ENCODE measurements around the gene CEP135. TPM values are rescaled to one million over a fixed set of nuclear protein-coding genes. Genes with fewer than 3 reads are reported as not detected.

CEP135 gene
- total and polyA plus RNA-seq, 8 donors: 1.3 to 4.3 (median 1.9) TPM

- Histone ChIP-seq H3K4me1 (no peaks in the 10 kb centered on the region), H3K36me3 (no peaks in the 10 kb centered on the region), H3K27me3 (no peaks in the 10 kb centered on the region), H3K4me3 (no peak overlapping the region), H3K27ac (no peak overlapping the region), H3K9me3 (no peaks in the 10 kb centered on the region)
- TF ChIP-seq, protein P1, sequence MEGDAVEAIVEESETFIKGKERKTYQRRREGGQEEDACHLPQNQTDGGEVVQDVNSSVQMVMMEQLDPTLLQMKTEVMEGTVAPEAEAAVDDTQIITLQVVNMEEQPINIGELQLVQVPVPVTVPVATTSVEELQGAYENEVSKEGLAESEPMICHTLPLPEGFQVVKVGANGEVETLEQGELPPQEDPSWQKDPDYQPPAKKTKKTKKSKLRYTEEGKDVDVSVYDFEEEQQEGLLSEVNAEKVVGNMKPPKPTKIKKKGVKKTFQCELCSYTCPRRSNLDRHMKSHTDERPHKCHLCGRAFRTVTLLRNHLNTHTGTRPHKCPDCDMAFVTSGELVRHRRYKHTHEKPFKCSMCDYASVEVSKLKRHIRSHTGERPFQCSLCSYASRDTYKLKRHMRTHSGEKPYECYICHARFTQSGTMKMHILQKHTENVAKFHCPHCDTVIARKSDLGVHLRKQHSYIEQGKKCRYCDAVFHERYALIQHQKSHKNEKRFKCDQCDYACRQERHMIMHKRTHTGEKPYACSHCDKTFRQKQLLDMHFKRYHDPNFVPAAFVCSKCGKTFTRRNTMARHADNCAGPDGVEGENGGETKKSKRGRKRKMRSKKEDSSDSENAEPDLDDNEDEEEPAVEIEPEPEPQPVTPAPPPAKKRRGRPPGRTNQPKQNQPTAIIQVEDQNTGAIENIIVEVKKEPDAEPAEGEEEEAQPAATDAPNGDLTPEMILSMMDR (IDR thresholded peaks at IDR 0.05): no peak
- FAIRE-seq: no peak
- intact Hi-C loops (cut with DNase I): no loop called here
- ATAC-seq: no peak
- DNase-seq: no peak
Observed at GRCh38 chr4:55989766-55990165, 41.0 kb downstream of the CEP135 start.

- TF ChIP-seq, protein P1 (IDR thresholded peaks at IDR 0.05): no peak
- H3K27ac ChIP-seq: no peak overlapping the region
- H3K4me1 ChIP-seq: no peaks in the 10 kb centered on the region
- FAIRE-seq (no peak), ATAC-seq (no peak), DNase-seq (no peak)
- intact Hi-C loops (cut with DNase I): no loop called here
- H3K4me3 ChIP-seq: no peak overlapping the region
- H3K27me3 ChIP-seq: no peaks in the 10 kb centered on the region
- H3K9me3 ChIP-seq: no peaks in the 10 kb centered on the region
- H3K36me3 ChIP-seq: no peaks in the 10 kb centered on the region
- 92 to 95% methylated on average over 3 of the region's 3 CpGs for WGBS, 2 donors
Observed at GRCh38 chr4:55993994-55994663, 45.4 kb downstream of the CEP135 start.

GRCh38 chr4:55996646-55997045 is 47.9 kb downstream of the CEP135 start:
- no peak for ATAC-seq
- Histone ChIP-seq H3K36me3 (peaks cover 0 to 11% (median 0%) of the 10 kb centered on the region in 3 donors), H3K27me3 (no peaks in the 10 kb centered on the region), H3K9me3 (no peaks in the 10 kb centered on the region), H3K27ac (no peak overlapping the region), H3K4me1 (no peaks in the 10 kb centered on the region), H3K4me3 (no peak overlapping the region)
- WGBS, 2 donors: 92 to 96% methylated on average over 2 of the region's 2 CpGs
- DNase-seq: no peak
- TF ChIP-seq, protein P1 (IDR thresholded peaks at IDR 0.05): no peak
- FAIRE-seq: no peak
- intact Hi-C loops (cut with DNase I): no loop called here

- no peaks in the 10 kb centered on the region for H3K27me3 ChIP-seq
- H3K4me1 ChIP-seq: no peaks in the 10 kb centered on the region
- H3K9me3 ChIP-seq: no peaks in the 10 kb centered on the region
- 93 to 95% methylated on average over 3 of the region's 3 CpGs for WGBS, 2 donors
- no peak overlapping the region for H3K4me3 ChIP-seq
- intact Hi-C loops (cut with DNase I): no loop called here
- DNase-seq (no peak), ATAC-seq (no peak), FAIRE-seq (no peak)
- H3K27ac ChIP-seq: no peak overlapping the region
- TF ChIP-seq, protein P1 (IDR thresholded peaks at IDR 0.05): no peak
- peaks cover 0 to 11% (median 0%) of the 10 kb centered on the region in 3 donors for H3K36me3 ChIP-seq
Observed at GRCh38 chr4:56003606-56004005, 54.9 kb downstream of the CEP135 start.

DNA sequence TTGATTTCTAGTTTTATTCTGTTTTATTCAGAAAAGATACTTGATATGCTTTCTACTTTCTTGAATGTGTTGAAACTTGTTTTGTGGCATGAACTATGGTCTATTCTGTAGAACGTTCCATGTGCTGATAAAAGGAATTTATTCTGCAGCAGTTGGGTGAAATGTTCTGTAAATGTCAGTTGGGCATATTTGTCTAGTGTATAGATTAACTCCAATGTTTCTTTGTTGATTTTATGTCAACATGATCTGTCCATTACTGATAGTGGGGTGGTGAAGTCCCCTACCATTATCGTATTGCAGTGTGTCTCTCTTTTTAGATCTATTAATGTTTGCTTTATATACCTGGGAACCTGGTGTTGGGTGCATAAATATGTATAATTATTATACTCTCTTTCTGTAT is 55.5 kb downstream of the CEP135 start:
- FAIRE-seq (no peak), DNase-seq (no peak), ATAC-seq (no peak)
- no peaks in the 10 kb centered on the region for H3K9me3 ChIP-seq
- no peaks in the 10 kb centered on the region for H3K4me1 ChIP-seq
- TF ChIP-seq, protein P1 (IDR thresholded peaks at IDR 0.05): no peak
- H3K27ac ChIP-seq: no peak overlapping the region
- 31 to 41% methylated on average over 2 of the region's 2 CpGs for WGBS, 2 donors
- intact Hi-C loops (cut with DNase I): no loop called here
- no peaks in the 10 kb centered on the region for H3K27me3 ChIP-seq
- H3K36me3 ChIP-seq: peaks cover 0 to 11% (median 0%) of the 10 kb centered on the region in 3 donors
- H3K4me3 ChIP-seq: no peak overlapping the region
